ENCODE measurements around the gene SCAPER.

Gene SCAPER

GRCh38 chr15:76354823-76355440 lies 550.2 kb downstream of the SCAPER start:
- Histone ChIP-seq H3K4me3 (ENCODE audit: low read length) (no peak overlapping the region), H4K20me1 (ENCODE audit: insufficient read depth, low read length) (no peaks in the 10 kb centered on the region), H3K27ac (ENCODE audit: low read length) (no peak overlapping the region), H3K4me2 (ENCODE audit: low read length) (no peak overlapping the region), H3K9ac (ENCODE audit: low read length) (no peak overlapping the region), H2AFZ (ENCODE audit: low read depth, low read length) (no peak overlapping the region), H3K27me3 (ENCODE audit: low read depth, low read length) (no peaks in the 10 kb centered on the region), H3K79me2 (ENCODE audit: low read length) (no peaks in the 10 kb centered on the region), H3K4me1 (ENCODE audit: low read length) (no peaks in the 10 kb centered on the region), H3K36me3 (replicated peaks; ENCODE audit: low read depth, low read length) (no peaks in the 10 kb centered on the region), H3K9me3 (ENCODE audit: insufficient read depth, low read length) (no peaks in the 10 kb centered on the region)
- TF ChIP-seq CTCF (IDR thresholded peaks at IDR 0.05; ENCODE audit: low read depth, low read length) (no peak), EZH2phosphoT487 (IDR thresholded peaks at IDR 0.05; ENCODE audit: low read depth) (no peak)

GRCh38 chr15:76353903-76354302 lies 551.2 kb downstream of the SCAPER start:
- Histone ChIP-seq H4K20me1 (ENCODE audit: insufficient read depth, low read length) (no peaks in the 10 kb centered on the region), H3K4me3 (ENCODE audit: low read length) (no peak overlapping the region), H3K79me2 (ENCODE audit: low read length) (no peaks in the 10 kb centered on the region), H2AFZ (ENCODE audit: low read depth, low read length) (no peak overlapping the region), H3K36me3 (replicated peaks; ENCODE audit: low read depth, low read length) (no peaks in the 10 kb centered on the region), H3K27ac (ENCODE audit: low read length) (no peak overlapping the region), H3K9me3 (ENCODE audit: insufficient read depth, low read length) (no peaks in the 10 kb centered on the region), H3K4me2 (ENCODE audit: low read length) (no peak overlapping the region), H3K4me1 (ENCODE audit: low read length) (no peaks in the 10 kb centered on the region), H3K9ac (ENCODE audit: low read length) (no peak overlapping the region), H3K27me3 (ENCODE audit: low read depth, low read length) (no peaks in the 10 kb centered on the region)
- TF ChIP-seq EZH2phosphoT487 (IDR thresholded peaks at IDR 0.05; ENCODE audit: low read depth) (no peak), CTCF (IDR thresholded peaks at IDR 0.05; ENCODE audit: low read depth, low read length) (no peak)

- H3K4me1 ChIP-seq (ENCODE audit: low read length), result no peaks in the 10 kb centered on the region
- H3K9ac ChIP-seq (ENCODE audit: low read length), result no peak overlapping the region
- H4K20me1 ChIP-seq (ENCODE audit: insufficient read depth, low read length), result no peaks in the 10 kb centered on the region
- no peaks in the 10 kb centered on the region for H3K79me2 ChIP-seq (ENCODE audit: low read length)
- no peak overlapping the region for H3K4me3 ChIP-seq (ENCODE audit: low read length)
- H3K9me3 ChIP-seq (ENCODE audit: insufficient read depth, low read length), result no peaks in the 10 kb centered on the region
- no peaks in the 10 kb centered on the region for H3K27me3 ChIP-seq (ENCODE audit: low read depth, low read length)
- no peak overlapping the region for H3K4me2 ChIP-seq (ENCODE audit: low read length)
- no peak for TF ChIP-seq CTCF (IDR thresholded peaks at IDR 0.05; ENCODE audit: low read depth, low read length)
- TF ChIP-seq EZH2phosphoT487 (IDR thresholded peaks at IDR 0.05; ENCODE audit: low read depth), result no peak
- H2AFZ ChIP-seq (ENCODE audit: low read depth, low read length), result no peak overlapping the region
- H3K36me3 ChIP-seq (replicated peaks; ENCODE audit: low read depth, low read length), result peaks cover 3% of the 10 kb centered on the region
- no peak overlapping the region for H3K27ac ChIP-seq (ENCODE audit: low read length)
Measured at GRCh38 chr15:76353023-76353577, 552.0 kb downstream of the SCAPER start.

GRCh38 chr15:76349301-76350070 lies 555.7 kb downstream of the SCAPER start:
- Histone ChIP-seq H2AFZ (ENCODE audit: low read depth, low read length) (no peak overlapping the region), H3K79me2 (ENCODE audit: low read length) (peaks cover 3% of the 10 kb centered on the region), H3K27me3 (ENCODE audit: low read depth, low read length) (no peaks in the 10 kb centered on the region), H3K4me3 (ENCODE audit: low read length) (no peak overlapping the region), H3K27ac (ENCODE audit: low read length) (no peak overlapping the region), H3K9ac (ENCODE audit: low read length) (no peak overlapping the region), H3K9me3 (ENCODE audit: insufficient read depth, low read length) (no peaks in the 10 kb centered on the region), H3K4me1 (ENCODE audit: low read length) (no peaks in the 10 kb centered on the region), H3K36me3 (replicated peaks; ENCODE audit: low read depth, low read length) (peaks cover 12% of the 10 kb centered on the region), H4K20me1 (ENCODE audit: insufficient read depth, low read length) (no peaks in the 10 kb centered on the region), H3K4me2 (ENCODE audit: low read length) (no peak overlapping the region)
- no peak for TF ChIP-seq EZH2phosphoT487 (IDR thresholded peaks at IDR 0.05; ENCODE audit: low read depth)
- TF ChIP-seq CTCF (IDR thresholded peaks at IDR 0.05; ENCODE audit: low read depth, low read length), result no peak

All from OCI-LY3 (cell line).